ENCODE data around the gene GAP43.

DNA sequence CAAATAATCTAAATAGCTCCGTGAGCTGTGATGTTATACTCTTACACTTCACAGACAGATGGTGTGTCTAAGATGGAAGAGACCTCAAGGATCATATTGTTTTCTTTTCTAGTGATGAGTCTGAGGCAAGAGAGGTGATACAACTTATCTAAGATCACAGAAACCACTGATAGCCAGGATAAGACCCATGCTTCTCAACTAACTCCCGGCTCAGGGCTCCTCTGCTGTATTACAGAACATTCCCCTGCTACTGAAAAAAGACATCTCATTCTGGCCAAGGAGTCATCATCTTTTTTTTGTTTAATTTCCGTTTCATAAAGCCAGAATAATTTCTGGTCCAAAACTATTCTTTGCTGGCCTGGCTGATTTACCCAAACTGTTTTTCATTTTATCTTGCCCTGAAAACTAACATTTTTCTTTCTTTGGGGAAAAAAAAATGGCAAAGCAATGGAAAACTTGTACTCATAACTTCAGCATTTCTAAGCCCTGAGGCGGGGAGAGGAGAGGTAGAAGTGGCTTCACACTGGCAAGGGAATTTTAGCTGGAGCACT is 46.9 kb upstream of the GAP43 start:
- no peak for TF ChIP-seq CTCF (IDR thresholded peaks at IDR 0.05; ENCODE audit: borderline replicate concordance, extremely low read depth, low read length, poor library complexity, severe bottlenecking)
- TF ChIP-seq EZH2 (IDR thresholded peaks at IDR 0.05; ENCODE audit: borderline replicate concordance, low read depth, low read length, severe bottlenecking) = no peak
